OCI-LY1 (cell line): ENCODE data around the gene SMAD7.
A peak's percentile ranks its signal among the peaks of the same experiment; 100 is the strongest.

Source experiments
- H2AFZ ChIP-seq: fragments of 200-600 bp; sonication (generic), shearing (Covaris generic); 2 replicates; pipeline ENCODE4 v1.6.0; 2014; ENCODE audit warnings: antibody characterized with exemption, mild to moderate bottlenecking, low read length
- H3F3A ChIP-seq: fragments of 200-600 bp; sonication (generic), shearing (Covaris generic); 2 replicates; pipeline ENCODE4 v1.6.0; 2014; ENCODE audit warnings: mild to moderate bottlenecking, antibody characterized with exemption, low read length, moderate library complexity; ENCODE audit not compliant: insufficient read depth
- H3K27ac ChIP-seq: fragments of 200-600 bp; sonication (generic); 2 replicates; pipeline ENCODE4 v1.5.1; 2014; ENCODE audit warnings: low read length, mixed run types, mild to moderate bottlenecking, low read depth; ENCODE audit not compliant: poor library complexity, severe bottlenecking
- H3K27me3 ChIP-seq: fragments of 200-600 bp; sonication (generic); 2 replicates; pipeline ENCODE4 v1.6.0; 2014; ENCODE audit warnings: antibody characterized with exemption, mild to moderate bottlenecking, low read length, moderate library complexity; ENCODE audit not compliant: insufficient read depth
- H3K36me3 ChIP-seq: fragments of 200-600 bp; sonication (generic); 2 replicates; pipeline ENCODE4 v1.6.1; 2014; ENCODE audit warnings: mild to moderate bottlenecking, antibody characterized with exemption, low read length, moderate library complexity, mixed read lengths; ENCODE audit not compliant: insufficient read depth
- H3K4me1 ChIP-seq: fragments of 200-600 bp; sonication (generic); 2 replicates; pipeline ENCODE4 v1.5.1; 2014; ENCODE audit warnings: mild to moderate bottlenecking, low read length, moderate library complexity; ENCODE audit not compliant: insufficient read depth, severe bottlenecking
- H3K4me2 ChIP-seq: fragments of 200-600 bp; sonication (generic), shearing (Covaris generic); 2 replicates; pipeline ENCODE4 v1.6.1; 2014; ENCODE audit warnings: low read length
- H3K4me3 ChIP-seq: fragments of 200-600 bp; sonication (generic); 2 replicates; pipeline ENCODE4 v1.5.1; 2014; ENCODE audit warnings: low read length, low read depth, mild to moderate bottlenecking, mixed read lengths; ENCODE audit not compliant: poor library complexity, severe bottlenecking
- H3K79me2 ChIP-seq: fragments of 200-600 bp; shearing (Covaris generic); 2 replicates; pipeline ENCODE4 v1.6.1; 2016; ENCODE audit warnings: mixed run types, low read length, mixed read lengths; ENCODE audit not compliant: insufficient read depth
- H3K9ac ChIP-seq: fragments of 200-600 bp; sonication (generic), shearing (Covaris generic); 2 replicates; pipeline ENCODE4 v1.6.1; 2014; ENCODE audit warnings: mild to moderate bottlenecking, low read length, mixed read lengths
- H3K9me2 ChIP-seq: fragments of 200-600 bp; sonication (generic), shearing (Covaris generic); 2 replicates; pipeline ENCODE4 v1.6.1; 2014; ENCODE audit warnings: low read depth, mild to moderate bottlenecking, low read length, mixed read lengths
- H3K9me3 ChIP-seq: fragments of 200-600 bp; shearing (Covaris generic); 2 replicates; pipeline ENCODE4 v1.6.1; 2014; ENCODE audit warnings: low read length, mixed read lengths
- H4K20me1 ChIP-seq: fragments of 200-600 bp; sonication (generic), shearing (Covaris generic); 2 replicates; pipeline ENCODE4 v1.6.0; 2016; ENCODE audit warnings: mild to moderate bottlenecking, low read length; ENCODE audit not compliant: insufficient read depth
- EZH2 ChIP-seq: fragments of 200-600 bp; sonication (generic), shearing (Covaris generic); IDR thresholded peaks from 2 replicates; pipeline ENCODE4 v1.8.0; 2017; ENCODE audit warnings: borderline replicate concordance, mixed run types, mild to moderate bottlenecking, antibody characterized with exemption, low read length, moderate library complexity, mixed read lengths
- TF ChIP-seq, protein P1 (sequence below): fragments of 200-600 bp; sonication (generic), shearing (Covaris generic); IDR thresholded peaks from 2 replicates; pipeline ENCODE4 v1.5.1; 2017; ENCODE audit warnings: mild to moderate bottlenecking, antibody characterized with exemption, low read length, moderate library complexity, mixed read lengths

Gene SMAD7

DNA sequence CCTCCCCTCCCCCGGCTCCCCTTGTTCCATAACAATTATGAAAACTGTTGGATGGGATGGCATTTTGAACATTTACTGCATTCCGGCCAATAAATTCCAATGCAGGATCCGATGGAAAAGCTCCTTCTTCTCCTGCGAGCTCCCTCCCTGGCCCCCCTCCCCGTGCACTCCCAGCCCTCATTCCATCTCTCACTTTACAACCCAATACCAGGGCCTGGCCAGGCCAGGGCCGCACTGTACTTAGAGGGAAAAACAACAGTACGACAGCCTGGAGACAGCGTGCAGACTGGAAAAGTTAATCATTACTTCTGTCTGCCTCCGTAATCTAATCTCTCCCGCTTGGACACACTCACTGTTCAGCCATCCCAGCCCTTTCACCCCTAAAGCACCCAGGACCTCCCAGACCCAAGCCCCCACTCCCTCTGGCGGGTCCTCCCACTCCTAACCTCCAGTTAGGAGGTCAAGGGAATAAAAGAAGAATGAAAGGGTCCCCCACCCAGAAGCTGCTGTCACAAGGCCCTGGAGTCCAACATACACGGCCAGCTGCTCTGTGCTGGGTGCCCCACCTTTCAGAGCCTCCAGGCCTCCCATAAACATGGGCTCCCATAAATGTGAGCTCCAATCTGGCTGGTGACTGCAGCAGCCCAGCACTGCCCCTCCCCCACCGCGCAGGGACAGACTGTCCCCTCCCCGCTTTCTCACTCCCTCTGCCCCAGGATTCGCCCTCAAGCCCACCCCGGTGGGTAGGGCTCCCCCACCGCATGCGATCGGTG, 20.6 kb downstream of the SMAD7 start:
- H3K4me3 ChIP-seq: no peak overlapping the region
- peaks cover 36% of the 10 kb centered on the region for H3K4me1 ChIP-seq
- H2AFZ ChIP-seq: no peak overlapping the region
- no peaks in the 10 kb centered on the region for H3K9me3 ChIP-seq
- H3K4me2 ChIP-seq: no peak overlapping the region
- H3K79me2 ChIP-seq: no peaks in the 10 kb centered on the region
- H3F3A ChIP-seq: no peaks in the 10 kb centered on the region
- TF ChIP-seq, protein P1, sequence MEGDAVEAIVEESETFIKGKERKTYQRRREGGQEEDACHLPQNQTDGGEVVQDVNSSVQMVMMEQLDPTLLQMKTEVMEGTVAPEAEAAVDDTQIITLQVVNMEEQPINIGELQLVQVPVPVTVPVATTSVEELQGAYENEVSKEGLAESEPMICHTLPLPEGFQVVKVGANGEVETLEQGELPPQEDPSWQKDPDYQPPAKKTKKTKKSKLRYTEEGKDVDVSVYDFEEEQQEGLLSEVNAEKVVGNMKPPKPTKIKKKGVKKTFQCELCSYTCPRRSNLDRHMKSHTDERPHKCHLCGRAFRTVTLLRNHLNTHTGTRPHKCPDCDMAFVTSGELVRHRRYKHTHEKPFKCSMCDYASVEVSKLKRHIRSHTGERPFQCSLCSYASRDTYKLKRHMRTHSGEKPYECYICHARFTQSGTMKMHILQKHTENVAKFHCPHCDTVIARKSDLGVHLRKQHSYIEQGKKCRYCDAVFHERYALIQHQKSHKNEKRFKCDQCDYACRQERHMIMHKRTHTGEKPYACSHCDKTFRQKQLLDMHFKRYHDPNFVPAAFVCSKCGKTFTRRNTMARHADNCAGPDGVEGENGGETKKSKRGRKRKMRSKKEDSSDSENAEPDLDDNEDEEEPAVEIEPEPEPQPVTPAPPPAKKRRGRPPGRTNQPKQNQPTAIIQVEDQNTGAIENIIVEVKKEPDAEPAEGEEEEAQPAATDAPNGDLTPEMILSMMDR: no peak
- TF ChIP-seq EZH2: no peak
- no peaks in the 10 kb centered on the region for H3K36me3 ChIP-seq
- H3K27me3 ChIP-seq: no peaks in the 10 kb centered on the region
- no peaks in the 10 kb centered on the region for H3K9me2 ChIP-seq
- no peak overlapping the region for H3K27ac ChIP-seq
- H3K9ac ChIP-seq: no peak overlapping the region
- H4K20me1 ChIP-seq: no peaks in the 10 kb centered on the region

DNA sequence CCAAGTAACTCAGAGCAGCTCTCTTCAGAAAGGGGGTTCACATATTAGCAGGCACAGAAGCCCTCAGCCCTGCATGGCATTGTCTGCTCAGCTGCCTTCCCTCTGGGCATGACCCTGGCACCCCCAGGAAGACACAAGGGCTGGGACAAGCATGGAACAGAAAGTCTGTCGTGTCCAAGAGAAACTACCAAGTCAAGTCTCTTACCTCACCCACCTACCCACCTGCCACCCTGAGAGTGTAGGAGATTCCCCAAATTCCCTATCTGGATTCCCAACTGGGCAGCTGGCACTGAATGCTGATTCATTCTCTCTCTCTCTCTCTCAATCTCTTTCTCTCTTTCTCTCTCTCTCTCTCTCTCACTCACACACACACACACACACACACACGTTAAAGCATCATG, 21.6 kb downstream of the SMAD7 start:
- Histone ChIP-seq H3K79me2 (no peaks in the 10 kb centered on the region), H3K4me1 (peaks cover 27% of the 10 kb centered on the region), H3K36me3 (no peaks in the 10 kb centered on the region), H3K9me3 (no peaks in the 10 kb centered on the region), H3K9ac (peak overlapping the region; percentile 6; the same call in 1 of the 2 replicates), H3K4me2 (peak overlapping the region; percentile 53; the same call in 1 of the 2 replicates), H3K4me3 (peak overlapping the region; percentile 13), H2AFZ (no peak overlapping the region), H3F3A (no peaks in the 10 kb centered on the region), H3K27ac (no peak overlapping the region), H3K9me2 (no peaks in the 10 kb centered on the region), H4K20me1 (no peaks in the 10 kb centered on the region), H3K27me3 (no peaks in the 10 kb centered on the region)
- TF ChIP-seq, protein P1: no peak
- no peak for TF ChIP-seq EZH2

DNA sequence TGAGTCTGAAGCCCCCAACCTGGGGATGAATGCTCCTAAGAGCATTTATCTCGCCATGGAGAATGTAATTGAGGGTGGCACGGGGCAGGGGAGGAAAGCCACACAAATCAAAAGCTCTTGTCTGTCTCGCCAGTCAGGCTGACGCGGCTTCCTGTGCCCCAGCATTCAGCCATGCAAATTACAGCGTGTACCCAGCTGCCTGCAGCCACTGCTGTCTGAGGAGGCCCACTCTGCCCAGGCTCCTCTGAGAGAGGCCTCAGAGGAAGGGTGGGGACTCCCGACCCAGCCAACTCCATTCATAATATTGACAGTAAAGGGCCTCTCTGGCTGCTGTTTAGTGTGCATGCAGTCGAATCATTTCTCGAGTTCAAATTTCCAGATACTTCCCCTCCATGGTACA, 22.0 kb downstream of the SMAD7 start:
- Histone ChIP-seq H3K4me3 (peak overlapping the region; percentile 13), H3K9me3 (no peaks in the 10 kb centered on the region), H3K9me2 (no peaks in the 10 kb centered on the region), H4K20me1 (no peaks in the 10 kb centered on the region), H3K36me3 (no peaks in the 10 kb centered on the region), H3K4me1 (peaks cover 24% of the 10 kb centered on the region), H3K4me2 (peak overlapping the region; percentile 53), H3F3A (no peaks in the 10 kb centered on the region), H3K27me3 (no peaks in the 10 kb centered on the region), H3K27ac (no peak overlapping the region), H3K79me2 (no peaks in the 10 kb centered on the region), H3K9ac (peak overlapping the region; percentile 6; the same call in 1 of the 2 replicates), H2AFZ (no peak overlapping the region)
- TF ChIP-seq EZH2: no peak
- TF ChIP-seq, protein P1: no peak
